ENCODE data around the gene HNRNPUL1.

HNRNPUL1 gene

GRCh38 chr19:41355035-41355434 lies 90.9 kb downstream of the HNRNPUL1 start:
- DNase-seq, result no peak

GRCh38 chr19:41355802-41356201 lies 91.6 kb downstream of the HNRNPUL1 start:
- no peak for DNase-seq

- no peak for DNase-seq
Observed at GRCh38 chr19:41356984-41357739, 93.0 kb downstream of the HNRNPUL1 start.

Measured in NCI-H1417 (cell line).